HCT116 (cell line): ENCODE measurements around the gene GPNMB. TPM values are rescaled to one million over a fixed set of nuclear protein-coding genes. Genes with fewer than 3 reads are reported as not detected.

Experiments used
- ATAC-seq: fragments of 200-7000 bp; cut with Tn5 transposase; 2 replicates; pipeline ENCODE4 v1.9.1; 2020; ENCODE audit warnings: mild to moderate bottlenecking, moderate library complexity
- BruUV-seq: library from RNA; stranded (reverse); fragments of 400-500 nt; replicated peaks from 2 replicates; lab custom pipeline; 2021; lab: Mats Ljungman, UMichigan
- CTCF ChIA-PET: fragments of 300-600 bp; sonication (Branson Sonifier 250); formaldehyde crosslinking; loops from one replicate; lab custom pipeline; 2021; ENCODE audit warnings: antibody characterized with exemption; lab: Charles Lee
- POLR2A ChIA-PET: fragments of 300-600, 350-600 bp; sonication (Branson Sonifier 250); formaldehyde crosslinking; loops from one replicate; lab custom pipeline; 2021; ENCODE audit warnings: antibody characterized with exemption; lab: Charles Lee
- RAD21 ChIA-PET, 2 experiments: fragments of 300-600 bp; sonication (Branson Sonifier 250); formaldehyde crosslinking; loops; one replicate each; lab custom pipeline; 2023; ENCODE audit warnings: low total read pairs in 2 of 2; ENCODE audit not compliant: uncharacterized antibody in 2 of 2, unreplicated experiment in 2 of 2, low non-redundant PET in 1 of 2; lab: Charles Lee
- DNase-seq: peaks from one replicate; pipeline ENCODE4 v3.0.0-alpha.2; 2010; ENCODE audit warnings: low read depth, low spot score
- H2AFZ ChIP-seq: fragments of 200-600 bp; shearing (Covaris generic), sonication (generic); 2 replicates; pipeline ENCODE4 v1.6.1; 2017; ENCODE audit warnings: low read depth, mixed run types, mixed read lengths, antibody characterized with exemption, low read length; ENCODE audit not compliant: poor library complexity, severe bottlenecking
- H3K27ac ChIP-seq: 2 replicates; pipeline ENCODE4 v1.5.1; 2012; ENCODE audit warnings: low read depth, low read length
- H3K27me3 ChIP-seq: fragments of 200-600 bp; sonication (generic); 2 replicates; pipeline ENCODE4 v1.6.1; 2016; ENCODE audit warnings: mixed run types, low read length, mixed read lengths; ENCODE audit not compliant: insufficient read depth
- H3K36me3 ChIP-seq, 2 experiments: fragments of 200-500 bp in 1 of 2; fragments of 200-600 bp in 1 of 2; sonication (Bioruptor generic) in 1 of 2; sonication (generic) in 1 of 2; 2 replicates each; pipeline versions ENCODE4 v1.5.1 to v1.6.1; 2014 to 2016; ENCODE audit warnings: low read length in 2 of 2, inconsistent platforms in 1 of 2, mixed read lengths in 1 of 2, mixed run types in 1 of 2; ENCODE audit not compliant: insufficient read depth in 2 of 2, control insufficient read depth in 1 of 2
- H3K4me1 ChIP-seq, 2 experiments: fragments of 200-600 bp in 1 of 2; sonication (generic) in 1 of 2; 2 replicates each; pipeline versions ENCODE4 v1.5.1 to v1.6.1; 2012 to 2017; ENCODE audit warnings: low read length in 2 of 2, inconsistent platforms in 1 of 2, mild to moderate bottlenecking in 1 of 2, mixed read lengths in 1 of 2, mixed run types in 1 of 2, moderate library complexity in 1 of 2; ENCODE audit not compliant: insufficient read depth in 2 of 2, control insufficient read depth in 1 of 2
- H3K4me2 ChIP-seq: fragments of 200-600 bp; sonication (generic); 2 replicates; pipeline ENCODE4 v1.6.1; 2017; ENCODE audit warnings: mixed run types, low read length, mixed read lengths
- H3K4me3 ChIP-seq, 2 experiments: fragments of 200-600 bp in 1 of 2; sonication (generic) in 1 of 2; replicated peaks in 1 of 2; 2 replicates each; pipeline ENCODE4 v1.5.1; 2011 to 2016; ENCODE audit warnings: low read length in 2 of 2, control low read depth in 1 of 2, low read depth in 1 of 2, mild to moderate bottlenecking in 1 of 2, mixed read lengths in 1 of 2, mixed run types in 1 of 2
- H3K79me2 ChIP-seq: fragments of 200-600 bp; sonication (generic); 2 replicates; pipeline ENCODE4 v1.6.1; 2017; ENCODE audit warnings: mild to moderate bottlenecking, mixed run types, low read length, moderate library complexity, mixed read lengths; ENCODE audit not compliant: insufficient read depth
- H3K9ac ChIP-seq: fragments of 200-600 bp; sonication (generic); 2 replicates; pipeline ENCODE4 v1.6.1; 2016; ENCODE audit warnings: low read length, mixed read lengths
- H3K9me2 ChIP-seq: fragments of 200-600 bp; sonication (generic), shearing (Covaris generic); 2 replicates; pipeline ENCODE4 v1.6.1; 2017; ENCODE audit warnings: mixed run types, mild to moderate bottlenecking, moderate library complexity; ENCODE audit not compliant: insufficient read depth
- H3K9me3 ChIP-seq, 2 experiments: fragments of 200-500 bp in 1 of 2; fragments of 200-600 bp in 1 of 2; sonication (Bioruptor generic) in 1 of 2; sonication (generic) in 1 of 2; 2 replicates each; pipeline ENCODE4 v1.6.1; 2014 to 2017; ENCODE audit warnings: low read length in 2 of 2, mixed read lengths in 2 of 2, inconsistent platforms in 1 of 2, low read depth in 1 of 2, mild to moderate bottlenecking in 1 of 2, mixed run types in 1 of 2, moderate library complexity in 1 of 2; ENCODE audit not compliant: control insufficient read depth in 1 of 2, insufficient read depth in 1 of 2
- H4K20me1 ChIP-seq: fragments of 200-600 bp; sonication (generic), shearing (Covaris generic); 2 replicates; pipeline ENCODE4 v1.6.1; 2017; ENCODE audit warnings: mixed run types, mild to moderate bottlenecking, moderate library complexity; ENCODE audit not compliant: insufficient read depth
- CEBPB ChIP-seq: IDR thresholded peaks from 2 replicates; pipeline ENCODE4 v1.6.1; 2012; ENCODE audit warnings: low read depth
- CTCF ChIP-seq, 3 experiments: fragments of 200-600 bp in 1 of 3; sonication (generic) in 1 of 3; IDR thresholded peaks in 2 of 3; conservative IDR thresholded peaks in 1 of 3; 2 replicates each; pipeline ENCODE4 v1.5.1; 2012 to 2017; ENCODE audit warnings: low read depth in 2 of 3, low read length in 2 of 3, antibody characterized with exemption in 1 of 3, borderline replicate concordance in 1 of 3, control low read depth in 1 of 3, mild to moderate bottlenecking in 1 of 3, mixed read lengths in 1 of 3, mixed run types in 1 of 3, moderate library complexity in 1 of 3; ENCODE audit not compliant: insufficient read depth in 1 of 3
- EZH2phosphoT487 ChIP-seq: fragments of 200-600 bp; IDR thresholded peaks from 2 replicates; pipeline ENCODE4 v1.6.1; 2018; ENCODE audit warnings: antibody characterized with exemption, borderline replicate concordance
- FOSL1 ChIP-seq: IDR thresholded peaks from 2 replicates; pipeline ENCODE4 v1.6.1; 2012; ENCODE audit warnings: low read depth
- JUND ChIP-seq: IDR thresholded peaks from 2 replicates; pipeline ENCODE4 v1.6.1; 2012
- MAX ChIP-seq: IDR thresholded peaks from 2 replicates; pipeline ENCODE4 v1.6.1; 2012
- POLR2A ChIP-seq: IDR thresholded peaks from 2 replicates; pipeline ENCODE4 v1.7.0; 2011; ENCODE audit warnings: borderline replicate concordance; ENCODE audit not compliant: insufficient read depth, insufficient read length; ENCODE audit errors: extremely low read depth
- POLR2AphosphoS5 ChIP-seq: IDR thresholded peaks from 2 replicates; pipeline ENCODE4 v1.6.1; 2011; ENCODE audit warnings: mild to moderate bottlenecking, low read depth, low read length, moderate library complexity
- RAD21 ChIP-seq: IDR thresholded peaks from 2 replicates; pipeline ENCODE4 v1.6.1; 2012; ENCODE audit warnings: low read depth, mild to moderate bottlenecking
- REST ChIP-seq: IDR thresholded peaks from 2 replicates; pipeline ENCODE4 v1.6.1; 2012; ENCODE audit warnings: low read depth
- SIN3A ChIP-seq: IDR thresholded peaks from 2 replicates; pipeline ENCODE4 v1.6.1; 2012; ENCODE audit warnings: low read depth
- YY1 ChIP-seq: IDR thresholded peaks from 2 replicates; pipeline ENCODE4 v1.6.1; 2011; ENCODE audit warnings: low read length, low read depth, moderate library complexity, mild to moderate bottlenecking; ENCODE audit not compliant: insufficient replicate concordance; ENCODE audit errors: extremely low read depth
- ZFX ChIP-seq: fragments of 450-650 bp; IDR thresholded peaks from 2 replicates; pipeline ENCODE4 v1.6.1; 2017
- intact Hi-C: fragments of 100-400 bp; cut with micrococcal nuclease; formaldehyde crosslinking; loops from 2 replicates; pipeline ENCODE4 v1.10.0; 2022
- total RNA-seq: library from RNA; stranded (reverse); gene quantifications from one replicate; pipeline ENCODE4 v1.2.1, GENCODE V29; 2021; ENCODE audit not compliant: unreplicated experiment

Gene GPNMB
- total RNA-seq, 1 experiment from 2014 or later: 2.8 TPM

- TF ChIP-seq CTCF (IDR thresholded peaks at IDR 0.05 in 2 of 3, conservative IDR thresholded peaks at IDR 0.05 in 1 of 3; ENCODE audit: borderline replicate concordance in 1 of 3, insufficient read depth in 1 of 3, low read depth in 2 of 3, low read length in 2 of 3): no peak
- no peak for TF ChIP-seq EZH2phosphoT487
Observed at GRCh38 chr7:23205909-23206767, 40.4 kb upstream of the GPNMB start (continued).

- POLR2A ChIA-PET: no interaction called here
- no peaks in the 10 kb centered on the region for H3K27me3 ChIP-seq
- BruUV-seq: no TSS peak
- RAD21 ChIA-PET: no interaction called here
- no peak overlapping the region for H2AFZ ChIP-seq
- no peak overlapping the region for H3K4me3 ChIP-seq
- no peak overlapping the region for H3K27ac ChIP-seq
- intact Hi-C loops: no loop called here
- no peaks in the 10 kb centered on the region for H3K9me3 ChIP-seq
- TF ChIP-seq ZFX: no peak
- H4K20me1 ChIP-seq: no peaks in the 10 kb centered on the region
- no peak for ATAC-seq
- no peak overlapping the region for H3K4me2 ChIP-seq
- no peaks in the 10 kb centered on the region for H3K9me2 ChIP-seq
- CTCF ChIA-PET: no interaction called here
- H3K79me2 ChIP-seq: no peaks in the 10 kb centered on the region
- no peak for DNase-seq
- H3K4me1 ChIP-seq: no peaks in the 10 kb centered on the region
- no peak overlapping the region for H3K9ac ChIP-seq
- H3K36me3 ChIP-seq: no peaks in the 10 kb centered on the region
Observed at GRCh38 chr7:23207021-23207420, 39.6 kb upstream of the GPNMB start.

- Histone ChIP-seq H3K4me2 (no peak overlapping the region), H3K4me3 (no peak overlapping the region), H3K79me2 (no peaks in the 10 kb centered on the region), H3K4me1 (no peaks in the 10 kb centered on the region), H3K27me3 (no peaks in the 10 kb centered on the region), H3K9me2 (no peaks in the 10 kb centered on the region), H2AFZ (no peak overlapping the region), H3K36me3 (no peaks in the 10 kb centered on the region), H3K9ac (no peak overlapping the region), H3K9me3 (no peaks in the 10 kb centered on the region), H3K27ac (no peak overlapping the region), H4K20me1 (no peaks in the 10 kb centered on the region)
- RAD21 ChIA-PET: no interaction called here
- ATAC-seq (no peak), DNase-seq (no peak)
- POLR2A ChIA-PET: no interaction called here
- CTCF ChIA-PET: no interaction called here
- no TSS peak for BruUV-seq
- intact Hi-C loops: no loop called here
- TF ChIP-seq ZFX (no peak), CEBPB (no peak), MAX (no peak), POLR2AphosphoS5 (no peak), SIN3A (no peak), YY1 (no peak), FOSL1 (no peak), POLR2A (no peak), REST (no peak), RAD21 (no peak), JUND (no peak)
Observed at GRCh38 chr7:23207884-23208283, 38.7 kb upstream of the GPNMB start.
